ENCODE measurements around the gene EPS8.

Gene EPS8

DNA sequence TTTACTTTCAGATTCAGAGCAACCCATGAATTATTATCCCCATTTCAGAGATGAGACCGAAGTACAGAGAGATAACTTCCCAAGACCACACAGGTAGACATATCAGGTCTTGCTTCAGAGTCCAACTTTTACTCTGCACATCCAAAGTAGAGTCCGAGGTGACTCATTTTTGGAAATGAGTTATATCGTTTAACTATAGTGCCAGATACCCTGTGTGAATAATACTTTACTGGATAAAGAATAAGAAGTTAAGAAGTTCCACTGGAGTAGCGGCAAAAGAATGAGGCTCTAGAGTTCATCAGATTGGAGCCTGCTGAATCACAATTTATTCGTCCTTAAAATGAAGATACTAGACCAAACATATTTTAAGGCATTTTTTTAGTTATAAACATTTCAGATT is 124.7 kb downstream of the EPS8 start:
- H3K27ac ChIP-seq, result no peak overlapping the region
- TF ChIP-seq, protein P1, sequence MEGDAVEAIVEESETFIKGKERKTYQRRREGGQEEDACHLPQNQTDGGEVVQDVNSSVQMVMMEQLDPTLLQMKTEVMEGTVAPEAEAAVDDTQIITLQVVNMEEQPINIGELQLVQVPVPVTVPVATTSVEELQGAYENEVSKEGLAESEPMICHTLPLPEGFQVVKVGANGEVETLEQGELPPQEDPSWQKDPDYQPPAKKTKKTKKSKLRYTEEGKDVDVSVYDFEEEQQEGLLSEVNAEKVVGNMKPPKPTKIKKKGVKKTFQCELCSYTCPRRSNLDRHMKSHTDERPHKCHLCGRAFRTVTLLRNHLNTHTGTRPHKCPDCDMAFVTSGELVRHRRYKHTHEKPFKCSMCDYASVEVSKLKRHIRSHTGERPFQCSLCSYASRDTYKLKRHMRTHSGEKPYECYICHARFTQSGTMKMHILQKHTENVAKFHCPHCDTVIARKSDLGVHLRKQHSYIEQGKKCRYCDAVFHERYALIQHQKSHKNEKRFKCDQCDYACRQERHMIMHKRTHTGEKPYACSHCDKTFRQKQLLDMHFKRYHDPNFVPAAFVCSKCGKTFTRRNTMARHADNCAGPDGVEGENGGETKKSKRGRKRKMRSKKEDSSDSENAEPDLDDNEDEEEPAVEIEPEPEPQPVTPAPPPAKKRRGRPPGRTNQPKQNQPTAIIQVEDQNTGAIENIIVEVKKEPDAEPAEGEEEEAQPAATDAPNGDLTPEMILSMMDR (IDR thresholded peaks at IDR 0.05; ENCODE audit: low read depth, low read length, missing control alignments), result no peak
- H3K4me3 ChIP-seq (ENCODE audit: low read depth, low read length), result no peak overlapping the region
- in situ Hi-C loops (cut with HindIII; ENCODE audit: low pct_ligation_motif_present, low sequenced_read_pairs), result no loop called here
- DNase-seq, result no peak
- peaks cover 25% of the 10 kb centered on the region for H3K36me3 ChIP-seq (replicated peaks)
- no peaks in the 10 kb centered on the region for H3K27me3 ChIP-seq (replicated peaks)

DNA sequence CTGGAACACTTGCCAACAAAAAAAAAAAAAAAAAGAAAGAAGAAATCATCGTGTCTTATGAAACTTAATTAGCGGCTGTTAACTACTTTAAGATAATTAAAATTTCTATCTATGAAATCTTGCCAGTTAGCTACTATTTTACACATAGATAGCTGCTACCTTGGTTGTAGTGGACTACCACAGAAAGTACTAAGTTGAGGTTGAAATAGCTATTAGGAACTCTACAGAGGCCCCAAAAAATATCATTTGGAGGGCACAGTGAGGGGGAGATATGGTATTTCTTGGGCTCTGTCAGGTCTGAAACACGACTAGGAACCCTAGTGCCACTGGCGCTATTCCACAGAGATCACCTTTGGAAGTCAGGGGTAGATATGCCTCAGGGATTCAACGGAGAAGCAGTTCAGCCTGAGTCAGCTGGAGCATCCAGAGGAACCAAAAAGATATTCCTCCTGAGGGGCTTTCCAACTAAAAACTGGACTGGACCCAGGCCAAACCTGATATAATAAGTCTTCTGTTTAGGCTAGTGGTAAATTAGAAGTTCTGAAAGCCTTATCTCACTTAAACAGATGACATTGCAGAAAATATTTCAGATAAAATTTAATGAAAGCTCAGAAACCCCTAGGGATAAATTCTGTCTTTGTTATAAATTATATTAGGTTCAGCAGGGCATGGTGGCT is 126.1 kb downstream of the EPS8 start:
- H3K36me3 ChIP-seq (replicated peaks), result peaks cover 33% of the 10 kb centered on the region
- DNase-seq, result no peak
- in situ Hi-C loops (cut with HindIII; ENCODE audit: low pct_ligation_motif_present, low sequenced_read_pairs), result no loop called here
- H3K27ac ChIP-seq, result peak overlapping the region; percentile 82
- TF ChIP-seq, protein P1 (IDR thresholded peaks at IDR 0.05; ENCODE audit: low read depth, low read length, missing control alignments), result no peak
- H3K4me3 ChIP-seq (ENCODE audit: low read depth, low read length), result no peak overlapping the region
- H3K27me3 ChIP-seq (replicated peaks), result no peaks in the 10 kb centered on the region

DNA sequence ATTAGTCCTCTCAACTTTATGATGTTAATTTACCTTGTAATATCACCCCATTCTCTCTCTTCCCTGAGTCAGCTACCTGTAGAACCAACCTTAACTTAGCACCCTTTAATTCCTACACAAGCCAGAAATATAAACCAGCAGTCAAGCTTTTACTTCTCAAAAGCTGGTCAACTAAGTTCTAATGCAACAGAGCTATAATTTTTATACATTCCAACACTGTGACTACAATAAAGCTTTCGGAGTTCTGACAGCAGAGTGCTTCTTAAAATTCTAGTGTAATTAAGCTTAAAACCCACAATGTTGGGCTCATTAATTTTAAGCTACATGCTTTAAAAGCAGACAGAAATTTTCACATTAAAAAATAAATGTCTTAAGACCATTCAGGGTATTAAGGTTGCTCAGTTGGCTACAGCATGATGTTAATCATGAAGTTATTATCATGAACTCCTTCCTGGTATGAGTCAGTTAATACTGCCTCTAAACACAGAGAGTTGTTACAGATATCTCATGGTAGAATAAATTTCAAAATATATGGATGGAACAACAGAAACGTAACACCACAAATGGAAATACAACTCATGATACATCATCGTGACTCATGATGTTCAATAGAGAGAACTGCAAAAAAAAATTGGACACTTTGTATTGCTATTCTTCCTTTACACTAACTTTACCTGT is 126.7 kb downstream of the EPS8 start:
- Histone ChIP-seq H3K36me3 (replicated peaks) (peaks cover 38% of the 10 kb centered on the region), H3K27ac (peak overlapping the region; percentile 87), H3K27me3 (replicated peaks) (no peaks in the 10 kb centered on the region), H3K4me3 (ENCODE audit: low read depth, low read length) (no peak overlapping the region)
- TF ChIP-seq, protein P1 (IDR thresholded peaks at IDR 0.05; ENCODE audit: low read depth, low read length, missing control alignments), result no peak
- peak; percentile 43 for DNase-seq
- in situ Hi-C loops (cut with HindIII; ENCODE audit: low pct_ligation_motif_present, low sequenced_read_pairs), result no loop called here

DNA sequence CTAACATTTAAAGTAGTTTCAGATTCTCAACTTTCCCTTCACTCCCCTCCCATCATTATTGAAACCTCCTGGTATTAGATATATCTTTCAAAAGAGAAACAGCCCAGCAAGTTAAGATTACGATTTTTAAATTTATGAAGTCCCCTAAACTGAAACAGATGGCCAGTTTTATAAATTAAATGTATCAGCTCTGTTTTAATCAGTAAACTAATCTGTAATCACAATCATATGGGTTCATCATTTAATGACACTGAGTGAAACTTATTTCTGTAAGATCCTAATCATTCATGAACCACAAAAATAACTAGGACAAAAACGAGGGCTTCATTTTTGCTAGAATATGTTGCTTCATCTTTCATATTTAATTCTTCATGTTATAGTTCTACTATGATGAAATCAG is 137.8 kb downstream of the EPS8 start:
- Histone ChIP-seq H3K36me3 (replicated peaks) (peaks cover 42% of the 10 kb centered on the region), H3K27ac (no peak overlapping the region), H3K27me3 (replicated peaks) (no peaks in the 10 kb centered on the region), H3K4me3 (ENCODE audit: low read depth, low read length) (no peak overlapping the region)
- in situ Hi-C loops (cut with HindIII; ENCODE audit: low pct_ligation_motif_present, low sequenced_read_pairs), result no loop called here
- no peak for DNase-seq
- TF ChIP-seq, protein P1 (IDR thresholded peaks at IDR 0.05; ENCODE audit: low read depth, low read length, missing control alignments), result no peak

DNA sequence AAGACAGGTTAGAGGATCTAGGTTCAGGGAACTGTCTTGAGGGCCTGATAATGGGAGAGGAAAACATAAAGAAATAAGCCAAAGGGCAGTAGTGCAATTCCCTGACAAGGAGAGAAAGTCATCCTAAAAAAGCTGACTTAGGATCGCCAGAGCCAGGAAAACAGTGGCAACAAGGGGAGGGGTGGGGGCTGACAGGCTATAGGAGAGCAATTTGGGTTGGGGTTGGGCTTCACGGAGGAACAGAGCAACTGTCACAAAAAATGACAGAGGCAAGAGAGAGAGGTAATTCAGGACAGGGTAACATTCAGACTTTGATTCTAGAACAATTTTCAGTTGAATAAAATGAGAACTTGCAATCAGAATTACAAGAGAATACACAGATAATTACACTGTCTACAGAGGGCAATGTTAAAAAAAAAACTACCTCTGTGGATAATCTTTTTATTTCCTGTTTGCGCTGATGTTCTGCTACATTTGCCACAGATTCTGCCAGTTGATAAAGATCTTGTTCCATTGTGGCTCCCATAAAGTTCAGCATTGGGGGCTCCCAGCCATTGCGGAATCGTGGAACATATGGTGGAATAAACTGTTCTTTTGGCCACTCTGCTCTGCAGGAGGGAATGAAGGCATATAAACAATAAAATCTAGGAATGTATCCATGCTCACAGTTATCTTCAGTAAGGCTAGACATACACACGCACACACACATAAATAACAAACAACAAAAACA is 138.6 kb downstream of the EPS8 start:
- TF ChIP-seq, protein P1 (IDR thresholded peaks at IDR 0.05; ENCODE audit: low read depth, low read length, missing control alignments), result no peak
- Histone ChIP-seq H3K4me3 (ENCODE audit: low read depth, low read length) (no peak overlapping the region), H3K27ac (peak overlapping the region; percentile 32), H3K36me3 (replicated peaks) (peaks cover 41% of the 10 kb centered on the region), H3K27me3 (replicated peaks) (no peaks in the 10 kb centered on the region)
- in situ Hi-C loops (cut with HindIII; ENCODE audit: low pct_ligation_motif_present, low sequenced_read_pairs), result no loop called here
- no peak for DNase-seq

All from brain microvascular endothelial cell (primary cell).